WI38 (cell line): Measurements from ENCODE around the gene MICAL2.

Experiments
- H3K4me3 ChIP-seq: 2 replicates; pipeline ENCODE4 v1.5.1; 2011; ENCODE audit warnings: low read depth, mild to moderate bottlenecking, control low read depth, low read length
- TF ChIP-seq, protein P1 (sequence below): IDR thresholded peaks from 2 replicates; pipeline ENCODE4 v1.5.1; 2012; ENCODE audit warnings: low read depth, mild to moderate bottlenecking, control low read depth, low read length

The MICAL2 gene

DNA sequence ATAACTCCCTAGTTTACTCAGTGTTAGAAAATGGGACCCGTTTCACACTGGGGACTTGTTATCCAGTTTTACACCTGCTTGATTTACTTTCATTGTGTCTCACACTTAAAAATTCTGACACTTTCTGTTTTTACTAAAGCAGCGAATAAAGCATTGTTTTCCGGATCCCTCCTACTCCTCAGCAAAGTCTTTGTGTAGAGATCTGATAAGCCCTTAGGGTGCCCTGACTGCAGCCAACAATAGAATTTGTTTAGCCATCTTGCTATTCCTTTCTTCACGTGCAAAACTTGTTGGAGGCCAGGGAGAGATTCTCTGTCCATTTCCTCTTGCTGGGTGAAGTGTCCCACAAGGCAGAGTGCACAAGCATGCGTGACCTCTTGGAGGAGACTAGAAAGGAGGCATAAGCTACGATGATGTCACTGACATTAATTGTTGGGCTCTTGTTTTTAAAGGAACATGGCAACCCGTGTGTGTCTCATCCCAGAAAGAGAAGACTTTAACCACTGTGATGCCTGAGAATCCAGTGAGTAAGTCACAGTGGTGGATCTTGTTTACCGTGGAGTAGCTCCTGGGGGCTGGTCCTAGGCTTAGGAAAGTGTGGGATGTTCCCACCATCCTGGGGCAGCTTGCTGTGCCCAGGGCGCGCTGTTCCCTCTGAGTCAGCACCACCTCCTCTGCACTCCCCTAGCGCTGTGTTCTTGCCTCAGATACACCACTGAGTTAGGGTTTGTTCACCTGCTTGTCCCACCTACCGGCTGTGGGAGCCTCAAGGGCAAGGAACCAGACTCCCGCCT, 27.7 kb downstream of the MICAL2 start:
- H3K4me3 ChIP-seq: no peak overlapping the region
- TF ChIP-seq, protein P1, sequence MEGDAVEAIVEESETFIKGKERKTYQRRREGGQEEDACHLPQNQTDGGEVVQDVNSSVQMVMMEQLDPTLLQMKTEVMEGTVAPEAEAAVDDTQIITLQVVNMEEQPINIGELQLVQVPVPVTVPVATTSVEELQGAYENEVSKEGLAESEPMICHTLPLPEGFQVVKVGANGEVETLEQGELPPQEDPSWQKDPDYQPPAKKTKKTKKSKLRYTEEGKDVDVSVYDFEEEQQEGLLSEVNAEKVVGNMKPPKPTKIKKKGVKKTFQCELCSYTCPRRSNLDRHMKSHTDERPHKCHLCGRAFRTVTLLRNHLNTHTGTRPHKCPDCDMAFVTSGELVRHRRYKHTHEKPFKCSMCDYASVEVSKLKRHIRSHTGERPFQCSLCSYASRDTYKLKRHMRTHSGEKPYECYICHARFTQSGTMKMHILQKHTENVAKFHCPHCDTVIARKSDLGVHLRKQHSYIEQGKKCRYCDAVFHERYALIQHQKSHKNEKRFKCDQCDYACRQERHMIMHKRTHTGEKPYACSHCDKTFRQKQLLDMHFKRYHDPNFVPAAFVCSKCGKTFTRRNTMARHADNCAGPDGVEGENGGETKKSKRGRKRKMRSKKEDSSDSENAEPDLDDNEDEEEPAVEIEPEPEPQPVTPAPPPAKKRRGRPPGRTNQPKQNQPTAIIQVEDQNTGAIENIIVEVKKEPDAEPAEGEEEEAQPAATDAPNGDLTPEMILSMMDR: no peak

DNA sequence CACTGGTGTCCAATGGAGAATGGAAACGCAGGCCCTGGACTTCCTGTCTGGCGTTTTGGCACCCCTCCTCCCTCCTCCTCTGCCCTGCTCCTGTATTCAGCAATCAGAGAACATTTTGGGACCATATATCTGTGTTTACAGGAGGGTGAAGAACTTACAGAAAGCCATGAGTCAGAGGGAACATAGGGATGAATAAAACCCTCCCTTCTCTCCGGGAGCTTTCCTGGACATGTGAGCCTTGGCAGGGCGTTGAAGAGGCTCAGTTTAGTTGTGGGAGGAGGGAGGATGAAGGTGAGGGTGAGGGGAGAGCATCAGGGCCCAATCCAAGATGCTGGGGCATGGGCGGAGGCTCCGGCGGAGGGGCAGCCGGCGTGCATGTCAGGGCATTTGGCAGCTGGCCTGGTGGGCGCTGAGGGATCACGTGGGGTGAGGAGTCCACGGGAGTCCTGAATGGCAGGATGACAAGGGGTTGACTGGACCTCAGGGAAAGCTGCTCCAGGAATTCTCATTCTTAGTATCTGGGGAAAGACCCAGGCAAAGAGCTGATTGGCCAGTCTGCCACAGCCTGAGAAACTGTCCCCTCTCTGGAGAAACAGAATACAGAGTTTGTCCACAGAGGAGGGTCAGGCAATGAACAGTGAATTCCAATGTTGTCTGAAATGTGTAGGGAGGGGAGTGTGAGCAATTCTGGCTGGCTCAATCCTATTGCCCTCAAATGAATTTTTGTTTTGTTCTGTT, 28.9 kb downstream of the MICAL2 start:
- no peak overlapping the region for H3K4me3 ChIP-seq
- TF ChIP-seq, protein P1: no peak

DNA sequence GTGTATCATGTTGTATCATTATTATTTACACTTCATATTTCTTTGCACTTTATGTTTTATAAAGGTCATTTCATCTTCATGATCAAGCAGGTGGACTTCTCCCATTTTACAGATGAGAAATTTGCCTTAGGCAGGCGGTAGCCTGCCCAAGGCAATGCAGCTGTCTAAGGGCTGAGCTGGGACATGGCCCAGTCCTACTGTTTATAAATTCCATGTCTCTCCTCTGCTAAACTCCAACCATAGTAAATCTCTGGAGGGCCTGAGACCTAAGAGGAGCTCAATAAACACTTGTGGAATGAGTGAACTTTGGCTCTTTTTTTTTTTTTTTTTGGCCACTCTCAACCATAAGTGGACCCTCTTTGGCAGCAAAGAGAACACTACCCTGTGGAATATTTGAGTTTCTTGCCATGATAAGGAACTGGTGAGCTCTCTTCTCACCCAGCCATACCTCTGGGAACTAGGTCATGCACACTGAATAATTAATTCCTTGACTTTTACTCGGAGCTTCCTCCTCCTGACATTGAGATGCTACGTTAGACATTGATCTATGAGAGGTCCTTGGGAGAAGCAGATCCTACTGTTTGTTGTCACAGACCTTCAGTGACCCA, 29.9 kb downstream of the MICAL2 start:
- TF ChIP-seq, protein P1: no peak
- H3K4me3 ChIP-seq: no peak overlapping the region

- H3K4me3 ChIP-seq: no peak overlapping the region
- TF ChIP-seq, protein P1: no peak
Measured at GRCh38 chr11:12141283-12141682, 30.9 kb downstream of the MICAL2 start.

GRCh38 chr11:12142176-12142575, 31.8 kb downstream of the MICAL2 start:
- TF ChIP-seq, protein P1: no peak
- no peak overlapping the region for H3K4me3 ChIP-seq

- H3K4me3 ChIP-seq: no peak overlapping the region
- TF ChIP-seq, protein P1: no peak
Measured at GRCh38 chr11:12142909-12143308, 32.5 kb downstream of the MICAL2 start.
